Measurements from ENCODE around the gene BMP7.

BMP7 gene

DNA sequence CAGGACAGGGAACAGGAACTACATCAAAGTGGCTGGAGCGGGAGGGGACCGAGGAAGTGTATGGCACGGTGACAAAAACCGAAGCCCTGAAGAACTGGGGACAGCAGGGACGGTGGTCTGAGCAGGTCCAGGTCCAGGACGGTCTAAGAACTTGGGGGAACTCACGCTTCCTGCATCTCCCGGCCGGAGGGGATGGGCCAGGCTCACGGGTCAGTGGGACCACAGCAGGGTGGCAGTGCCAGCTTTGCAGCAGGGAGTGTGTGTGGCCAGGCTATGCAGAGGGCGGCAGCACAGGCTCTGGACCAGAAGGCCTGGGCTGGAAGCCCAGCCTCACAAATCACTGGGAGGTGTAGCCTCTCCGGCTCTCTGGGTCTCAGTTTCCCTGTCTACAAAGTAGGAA lies 123.8 kb downstream of the BMP7 start:
- FAIRE-seq (no peak), DNase-seq (ENCODE audit: insufficient read length, low spot score) (no peak)
- no peak for TF ChIP-seq POLR2A (IDR thresholded peaks at IDR 0.05; ENCODE audit: low read depth, low read length)
- TF ChIP-seq TAF1 (IDR thresholded peaks at IDR 0.05; ENCODE audit: low read depth, low read length): no peak

DNA sequence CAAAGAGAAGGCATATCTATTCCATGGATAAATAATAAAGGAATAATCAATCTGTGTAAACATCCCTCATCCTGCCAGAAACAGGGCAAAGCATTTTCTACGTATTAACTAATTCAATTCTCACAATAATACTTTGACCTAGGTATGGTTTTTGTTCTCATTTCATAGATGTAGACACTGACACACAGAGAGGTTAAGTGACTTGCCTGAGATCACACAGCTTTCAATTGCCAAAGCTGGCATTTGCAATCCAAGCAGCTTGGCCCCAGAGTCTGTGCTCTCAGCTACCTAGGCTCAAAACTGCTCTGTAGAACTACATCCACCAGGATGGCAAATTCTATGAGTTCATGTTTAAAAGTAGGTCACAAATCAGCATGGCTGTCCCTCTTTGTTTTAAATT lies 124.9 kb downstream of the BMP7 start:
- FAIRE-seq (no peak), DNase-seq (ENCODE audit: insufficient read length, low spot score) (no peak)
- TF ChIP-seq PAX5 (IDR thresholded peaks at IDR 0.05; ENCODE audit: insufficient read depth, low read length, severe bottlenecking): no peak
- no peak for TF ChIP-seq POU2F2 (IDR thresholded peaks at IDR 0.05; ENCODE audit: low read depth, low read length)
- no peak for TF ChIP-seq SPI1 (IDR thresholded peaks at IDR 0.05; ENCODE audit: low read depth, low read length)
- TF ChIP-seq POLR2AphosphoS5 (IDR thresholded peaks at IDR 0.05; ENCODE audit: low read depth, low read length): no peak
- TF ChIP-seq TAF1 (IDR thresholded peaks at IDR 0.05; ENCODE audit: low read depth, low read length): no peak
- no peak for TF ChIP-seq POLR2A (IDR thresholded peaks at IDR 0.05; ENCODE audit: low read depth, low read length)

DNA sequence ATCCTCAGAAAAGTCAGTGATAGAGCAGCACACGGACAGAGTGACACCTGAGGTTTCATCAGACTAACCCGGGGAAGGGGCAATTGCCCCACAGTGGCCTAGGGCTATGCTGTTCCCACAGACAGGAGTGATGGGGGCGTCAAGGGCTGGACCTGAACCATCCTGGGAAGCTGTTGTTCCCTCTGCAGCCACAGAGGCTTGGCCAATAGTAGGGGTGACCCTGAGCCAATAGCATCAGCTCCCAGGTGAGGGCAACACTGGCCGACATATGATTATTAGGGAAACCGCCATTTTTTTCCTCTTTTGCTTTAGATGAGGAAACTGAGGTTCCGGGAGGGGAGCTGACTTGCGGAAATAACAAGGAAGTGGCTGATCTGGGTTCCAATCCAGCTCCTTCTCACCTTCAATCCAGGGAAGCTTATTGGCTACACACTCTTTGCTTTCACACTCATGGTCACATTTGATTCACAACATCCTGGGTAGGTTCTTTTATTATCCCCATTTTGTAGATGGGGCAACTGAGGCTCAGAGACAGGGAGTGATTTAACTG lies 126.0 kb downstream of the BMP7 start:
- DNase-seq (ENCODE audit: insufficient read length, low spot score): no peak
- TF ChIP-seq PAX5 (IDR thresholded peaks at IDR 0.05; ENCODE audit: insufficient read depth, low read length, severe bottlenecking) (no peak), POU2F2 (IDR thresholded peaks at IDR 0.05; ENCODE audit: low read depth, low read length) (no peak), POLR2AphosphoS5 (IDR thresholded peaks at IDR 0.05; ENCODE audit: low read depth, low read length) (no peak), TAF1 (IDR thresholded peaks at IDR 0.05; ENCODE audit: low read depth, low read length) (no peak), SPI1 (IDR thresholded peaks at IDR 0.05; ENCODE audit: low read depth, low read length) (no peak), POLR2A (IDR thresholded peaks at IDR 0.05; ENCODE audit: low read depth, low read length) (no peak)
- no peak for FAIRE-seq

DNA sequence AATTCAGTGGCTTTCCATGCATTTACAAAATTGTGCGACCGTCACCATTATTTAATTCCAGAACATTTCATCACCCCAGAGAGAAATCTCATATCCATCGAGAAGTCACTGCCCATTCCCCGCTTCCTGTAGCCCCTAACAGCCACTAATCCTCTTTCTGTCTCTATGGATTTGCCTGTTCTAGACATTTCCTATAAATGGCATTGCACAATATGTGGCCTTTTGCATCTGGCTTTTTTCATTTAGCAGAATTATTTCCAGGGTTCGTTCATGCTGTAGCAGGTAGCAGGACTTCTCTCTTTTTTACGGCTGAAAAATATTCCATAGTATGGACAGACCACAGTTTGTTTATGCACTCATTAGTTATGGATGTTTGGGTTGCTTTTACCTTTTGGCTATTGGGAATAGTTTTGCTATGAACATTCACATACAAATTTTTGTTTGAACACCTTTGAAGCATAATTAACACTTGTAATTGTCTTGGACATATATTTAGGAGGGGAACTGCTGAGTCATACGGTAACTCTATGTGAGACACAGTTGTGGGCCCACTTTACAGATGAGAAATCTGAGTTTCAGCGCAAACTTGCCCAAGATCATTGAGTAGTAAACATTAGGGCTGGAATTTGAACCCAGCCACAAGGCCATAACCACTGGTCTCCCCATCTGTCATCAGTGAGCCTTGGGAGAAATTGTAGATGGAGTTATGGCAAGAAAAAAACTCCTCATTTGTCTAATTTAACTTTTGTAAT lies 126.9 kb downstream of the BMP7 start:
- no peak for DNase-seq (ENCODE audit: insufficient read length, low spot score)
- no peak for FAIRE-seq
- TF ChIP-seq TAF1 (IDR thresholded peaks at IDR 0.05; ENCODE audit: low read depth, low read length): no peak

DNA sequence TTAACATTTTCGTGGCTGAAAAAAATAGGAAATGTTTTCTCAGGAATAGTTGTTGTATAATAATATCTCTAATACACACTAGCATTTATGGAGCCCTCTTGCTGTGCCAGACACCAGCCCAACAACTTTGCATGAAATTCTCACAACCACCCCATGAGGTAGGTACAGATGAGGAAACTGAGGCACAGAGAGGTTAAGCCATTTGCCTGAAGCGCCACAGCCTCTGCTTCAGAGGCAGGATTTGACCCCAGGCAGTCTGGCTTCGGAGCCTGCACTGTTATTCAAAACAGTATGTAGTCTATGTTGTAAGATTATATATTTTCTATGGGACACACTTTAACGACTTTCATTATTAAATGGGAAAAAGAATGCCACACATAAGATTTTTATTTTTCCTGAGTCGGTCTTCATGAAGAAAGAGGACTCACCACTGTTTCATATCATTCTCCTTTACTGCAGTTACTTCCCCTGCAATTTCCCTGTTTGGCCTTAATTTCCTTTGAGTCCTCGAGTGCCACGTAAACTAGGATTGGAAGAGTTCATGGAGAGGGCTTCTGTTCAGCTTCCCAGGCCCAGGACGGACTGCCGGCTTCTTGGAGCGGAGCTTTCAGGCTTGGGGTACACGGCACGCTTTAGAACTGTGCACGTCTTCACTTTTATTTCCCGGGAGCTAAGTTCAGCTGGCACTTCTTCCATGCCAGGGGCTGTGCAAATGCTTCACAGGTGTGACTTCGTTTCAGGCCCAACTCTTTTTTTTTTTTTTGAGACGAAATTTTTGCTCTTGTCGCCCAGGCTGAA lies 128.0 kb downstream of the BMP7 start:
- DNase-seq (ENCODE audit: insufficient read length, low spot score): no peak
- no peak for FAIRE-seq
- TF ChIP-seq SPI1 (IDR thresholded peaks at IDR 0.05; ENCODE audit: low read depth, low read length): no peak

DNA sequence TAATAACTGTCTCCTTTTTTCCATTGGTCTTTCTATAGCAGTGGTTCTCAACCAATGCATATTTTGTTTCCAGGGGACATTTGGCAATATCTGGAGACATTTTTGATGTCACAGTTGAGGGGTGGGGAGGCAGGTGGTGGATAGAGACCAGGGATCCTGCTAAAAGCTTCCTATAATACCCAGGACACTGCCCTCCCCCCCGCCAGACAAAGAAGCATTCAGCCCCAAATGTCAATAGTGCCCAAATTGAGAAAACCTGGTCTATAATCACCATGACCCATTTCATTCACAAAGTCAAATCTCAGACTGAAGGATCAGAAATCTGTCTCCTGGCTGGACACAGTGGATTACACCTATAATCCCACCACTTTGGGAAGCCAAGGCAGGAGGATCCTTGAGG lies 128.8 kb downstream of the BMP7 start:
- no peak for DNase-seq (ENCODE audit: insufficient read length, low spot score)
- TF ChIP-seq POLR2A (IDR thresholded peaks at IDR 0.05; ENCODE audit: low read depth, low read length): no peak
- no peak for TF ChIP-seq TAF1 (IDR thresholded peaks at IDR 0.05; ENCODE audit: low read depth, low read length)
- no peak for TF ChIP-seq SPI1 (IDR thresholded peaks at IDR 0.05; ENCODE audit: low read depth, low read length)
- TF ChIP-seq POLR2AphosphoS5 (IDR thresholded peaks at IDR 0.05; ENCODE audit: low read depth, low read length): no peak
- TF ChIP-seq PAX5 (IDR thresholded peaks at IDR 0.05; ENCODE audit: insufficient read depth, low read length, severe bottlenecking): no peak
- no peak for TF ChIP-seq POU2F2 (IDR thresholded peaks at IDR 0.05; ENCODE audit: low read depth, low read length)
- no peak for FAIRE-seq

DNA sequence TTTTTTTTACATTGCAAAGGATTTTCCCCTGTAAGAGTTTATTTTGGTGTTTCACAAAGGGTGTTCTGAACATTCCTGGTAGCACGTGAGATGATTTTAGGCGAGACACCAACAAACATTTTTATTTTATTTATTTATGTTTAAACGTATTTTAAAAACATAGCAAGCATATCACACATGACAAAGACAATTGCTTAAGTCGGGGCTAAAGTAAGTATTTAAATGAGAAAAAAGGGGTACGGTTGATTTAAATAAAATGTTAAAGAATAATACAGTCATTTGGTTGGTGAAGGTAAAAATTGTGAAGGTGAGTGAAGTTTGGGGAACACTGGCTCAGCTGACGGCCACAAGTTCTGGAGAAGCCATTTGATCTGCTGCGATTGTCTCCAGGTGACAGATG lies 129.7 kb downstream of the BMP7 start:
- FAIRE-seq: no peak
- DNase-seq (ENCODE audit: insufficient read length, low spot score): no peak
- no peak for TF ChIP-seq TAF1 (IDR thresholded peaks at IDR 0.05; ENCODE audit: low read depth, low read length)
- TF ChIP-seq SPI1 (IDR thresholded peaks at IDR 0.05; ENCODE audit: low read depth, low read length): no peak
- TF ChIP-seq POLR2A (IDR thresholded peaks at IDR 0.05; ENCODE audit: low read depth, low read length): no peak
- no peak for TF ChIP-seq POU2F2 (IDR thresholded peaks at IDR 0.05; ENCODE audit: low read depth, low read length)
- TF ChIP-seq POLR2AphosphoS5 (IDR thresholded peaks at IDR 0.05; ENCODE audit: low read depth, low read length): no peak
- no peak for TF ChIP-seq PAX5 (IDR thresholded peaks at IDR 0.05; ENCODE audit: insufficient read depth, low read length, severe bottlenecking)

DNA sequence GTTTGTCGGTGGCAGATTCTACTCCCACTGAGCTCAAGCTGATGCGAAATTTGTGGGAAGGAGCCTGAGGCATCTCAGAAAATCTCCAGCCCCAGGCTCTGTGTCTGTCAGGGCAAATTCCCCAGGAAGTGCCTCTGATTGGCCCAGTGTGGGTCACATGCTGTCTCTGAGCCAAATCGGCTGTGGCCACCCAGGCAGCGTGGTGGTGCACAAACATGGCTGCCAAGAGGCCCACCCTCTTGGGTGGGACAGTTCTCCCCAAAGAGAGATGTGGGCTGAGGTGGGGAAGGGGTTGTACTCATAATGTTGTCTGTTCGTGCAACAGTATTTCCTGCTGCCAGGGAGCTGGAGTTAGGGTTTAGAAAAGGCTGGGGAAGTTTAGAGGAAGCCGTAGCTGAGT lies 130.6 kb downstream of the BMP7 start:
- TF ChIP-seq POLR2AphosphoS5 (IDR thresholded peaks at IDR 0.05; ENCODE audit: low read depth, low read length) (no peak), TAF1 (IDR thresholded peaks at IDR 0.05; ENCODE audit: low read depth, low read length) (no peak), POU2F2 (IDR thresholded peaks at IDR 0.05; ENCODE audit: low read depth, low read length) (no peak), PAX5 (IDR thresholded peaks at IDR 0.05; ENCODE audit: insufficient read depth, low read length, severe bottlenecking) (no peak), POLR2A (IDR thresholded peaks at IDR 0.05; ENCODE audit: low read depth, low read length) (no peak)
- DNase-seq (ENCODE audit: insufficient read length, low spot score): no peak
- no peak for FAIRE-seq

DNA sequence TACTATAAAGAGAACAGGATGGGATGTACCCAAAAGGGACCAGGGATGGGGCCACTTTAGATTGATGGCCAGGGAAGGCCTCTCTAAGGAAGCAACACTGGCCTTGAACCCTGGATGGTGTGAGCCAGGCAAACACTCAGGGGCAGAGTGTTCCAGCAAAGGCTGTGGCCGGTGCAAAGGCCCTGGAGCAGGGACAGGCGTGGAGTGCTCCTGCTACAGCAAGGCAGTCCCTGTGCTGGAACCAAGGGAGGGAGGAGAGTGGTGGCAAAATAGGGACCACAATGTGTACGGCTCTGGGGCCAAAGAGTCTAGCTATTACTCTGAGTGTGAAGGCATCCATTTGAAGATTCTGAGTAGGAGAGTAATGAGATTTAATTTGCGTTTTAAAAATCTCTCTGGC lies 131.6 kb downstream of the BMP7 start:
- TF ChIP-seq TAF1 (IDR thresholded peaks at IDR 0.05; ENCODE audit: low read depth, low read length) (no peak), SPI1 (IDR thresholded peaks at IDR 0.05; ENCODE audit: low read depth, low read length) (no peak), POLR2AphosphoS5 (IDR thresholded peaks at IDR 0.05; ENCODE audit: low read depth, low read length) (no peak), PAX5 (IDR thresholded peaks at IDR 0.05; ENCODE audit: insufficient read depth, low read length, severe bottlenecking) (no peak), POU2F2 (IDR thresholded peaks at IDR 0.05; ENCODE audit: low read depth, low read length) (no peak), POLR2A (IDR thresholded peaks at IDR 0.05; ENCODE audit: low read depth, low read length) (no peak)
- FAIRE-seq (no peak), DNase-seq (ENCODE audit: insufficient read length, low spot score) (no peak)

Data from GM12891 (cell line).